NCI-H1436 (cell line): ENCODE data around the gene LRMDA.
"Not testable (repeated sequence)": the region's sequence is repeated elsewhere in the genome, so short reads cannot be mapped to it uniquely, and the experiment has no call there.

Experiments
- DNase-seq: peaks from one replicate; lab custom pipeline; 2025; lab: John Stamatoyannopoulos, UW

The LRMDA gene

DNA sequence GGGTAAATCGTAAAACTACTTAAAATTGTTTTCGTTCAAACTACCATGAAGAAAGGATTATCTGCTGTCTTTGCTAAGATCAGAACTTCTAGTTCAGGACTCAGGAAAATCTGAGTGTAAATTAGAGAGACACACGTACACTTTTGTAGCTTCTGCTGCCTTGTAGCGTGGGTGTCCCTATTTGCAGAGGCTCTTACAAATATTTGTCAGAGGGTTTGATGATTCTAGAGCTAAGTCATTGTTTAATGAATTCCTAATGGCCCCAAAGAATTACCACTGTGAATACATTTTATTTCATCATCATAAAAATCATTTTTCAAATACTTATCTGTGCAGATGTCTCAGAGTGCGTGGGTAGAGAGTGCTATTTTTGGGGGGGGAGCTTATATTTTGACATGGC lies 314.9 kb downstream of the LRMDA start:
- DNase-seq: no peak

DNA sequence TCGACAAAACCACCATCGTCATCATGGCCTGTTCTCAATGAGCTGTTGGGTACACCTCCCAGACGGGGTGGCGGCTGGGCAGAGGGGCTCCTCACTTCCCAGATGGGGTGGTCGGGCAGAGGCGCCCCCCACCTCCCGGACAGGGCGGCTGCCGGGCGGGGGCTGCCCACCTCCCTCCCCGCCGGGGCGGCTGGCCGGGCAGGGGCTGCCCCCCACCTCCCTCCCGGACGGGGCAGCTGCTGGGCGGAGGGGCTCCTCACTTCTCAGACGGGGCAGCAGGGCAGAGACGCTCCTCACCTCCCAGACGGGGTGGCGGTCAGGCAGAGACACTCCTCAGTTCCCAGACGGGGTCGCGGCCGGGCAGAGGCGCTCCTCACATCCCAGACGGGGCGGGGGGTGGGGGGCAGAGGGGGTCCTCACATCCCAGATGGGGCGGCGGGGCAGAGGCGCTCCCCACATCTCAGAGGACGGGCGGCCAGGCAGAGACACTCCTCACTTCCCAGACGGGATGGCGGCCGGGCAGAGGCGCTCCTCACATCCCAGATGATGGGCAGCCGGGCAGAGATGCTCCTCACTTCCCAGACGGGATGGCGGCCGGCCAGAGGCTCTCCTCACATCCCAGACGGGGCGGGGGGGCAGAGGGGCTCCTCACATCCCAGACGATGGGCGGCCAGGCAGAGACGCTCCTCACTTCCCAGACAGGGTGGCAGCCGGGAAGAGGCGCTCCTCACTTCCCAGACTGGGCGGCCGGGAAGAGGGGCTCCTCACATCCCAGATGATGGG lies 318.9 kb downstream of the LRMDA start:
- DNase-seq: not testable (repeated sequence)

DNA sequence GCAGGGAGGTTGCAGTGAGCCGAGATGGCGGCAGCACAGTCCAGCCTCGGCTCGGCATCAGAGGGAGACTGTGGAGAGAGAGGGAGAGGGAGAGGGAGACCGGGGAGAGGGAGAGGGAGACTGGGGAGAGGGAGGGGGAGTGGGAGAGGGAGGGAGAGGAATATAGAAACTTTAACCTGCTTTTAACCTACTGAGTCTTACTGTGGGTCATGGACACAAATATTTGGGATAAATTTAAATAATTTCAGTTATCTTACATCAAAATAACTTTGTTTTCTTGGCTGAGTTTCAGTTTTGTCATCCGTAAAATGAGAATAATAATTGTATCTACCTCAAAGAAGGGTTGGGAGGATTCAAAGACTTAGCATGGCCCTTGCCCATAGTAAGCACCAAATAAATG lies 319.8 kb downstream of the LRMDA start:
- no peak for DNase-seq

DNA sequence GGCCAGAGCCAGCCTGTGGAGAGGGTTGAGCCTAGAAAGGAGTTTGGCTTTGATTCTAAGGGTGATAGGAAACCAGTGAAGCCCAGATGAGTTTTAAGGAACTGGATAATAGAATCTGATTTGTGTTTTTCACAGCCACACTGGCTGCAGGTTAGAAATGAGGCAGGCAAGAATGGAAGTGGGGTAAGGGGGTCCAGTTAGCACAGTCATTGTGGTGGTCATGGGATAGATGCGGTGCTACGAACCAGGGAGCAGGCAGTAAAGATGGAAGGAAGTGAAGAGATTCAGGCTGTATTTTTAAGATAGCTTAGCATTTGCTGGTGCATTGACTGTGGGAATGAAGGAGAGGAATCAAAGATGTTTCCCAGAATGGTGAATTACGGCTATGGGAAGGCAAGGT lies 322.2 kb downstream of the LRMDA start:
- no peak for DNase-seq

DNA sequence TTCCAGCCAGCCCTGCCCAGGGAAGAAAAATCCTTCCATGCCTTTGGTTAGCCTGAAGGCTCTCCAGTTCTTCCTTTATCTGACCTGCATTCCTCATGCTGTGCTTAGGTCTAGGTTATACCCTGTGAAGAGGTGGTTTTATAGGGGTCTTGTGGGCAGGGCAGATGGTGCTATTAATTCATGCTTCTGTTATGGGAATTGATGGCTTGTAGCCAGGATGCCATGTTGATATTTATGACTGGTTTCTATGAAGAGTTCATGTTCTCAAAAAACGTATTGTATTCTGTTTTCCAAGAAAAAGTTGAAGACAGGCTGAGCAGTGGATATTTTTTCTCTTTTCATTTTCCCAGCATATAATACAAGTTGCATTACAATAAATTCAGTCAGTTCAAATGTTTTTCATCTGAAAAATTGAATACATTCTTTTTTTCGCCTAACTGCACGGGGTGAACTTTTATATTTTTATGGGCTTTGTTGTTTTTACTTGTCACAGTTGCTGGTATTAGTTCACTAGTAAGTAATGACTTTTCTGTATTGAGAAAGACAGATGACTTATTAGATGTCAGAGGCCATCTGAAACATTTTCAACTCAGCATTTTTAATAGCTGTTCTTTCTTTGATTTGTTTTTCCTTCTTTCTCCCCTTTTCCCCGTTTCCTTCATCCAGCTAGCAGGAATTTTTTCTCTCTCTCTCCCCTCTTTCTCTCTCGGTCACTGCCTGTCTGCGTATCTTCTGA lies 322.8 kb downstream of the LRMDA start:
- DNase-seq: no peak

DNA sequence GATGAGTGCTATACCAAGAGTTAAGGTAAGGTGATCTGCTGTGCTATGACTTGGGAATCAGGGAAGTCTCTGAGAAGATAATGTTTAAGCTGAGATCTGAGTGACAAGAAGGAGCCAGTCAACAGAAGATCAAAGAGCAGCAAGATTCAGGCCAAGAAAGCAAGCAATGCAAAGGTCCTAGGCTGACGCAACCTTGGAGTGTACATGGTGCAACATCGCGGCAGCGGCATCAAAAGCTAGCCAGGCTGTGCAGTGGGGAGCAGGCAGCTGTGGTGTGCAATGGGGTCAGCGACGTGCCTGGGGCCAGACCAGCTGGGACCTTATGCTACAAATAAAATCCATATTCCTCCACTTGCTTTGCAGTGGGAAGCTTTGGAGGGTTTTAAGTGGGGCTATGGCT lies 324.1 kb downstream of the LRMDA start:
- DNase-seq: no peak

DNA sequence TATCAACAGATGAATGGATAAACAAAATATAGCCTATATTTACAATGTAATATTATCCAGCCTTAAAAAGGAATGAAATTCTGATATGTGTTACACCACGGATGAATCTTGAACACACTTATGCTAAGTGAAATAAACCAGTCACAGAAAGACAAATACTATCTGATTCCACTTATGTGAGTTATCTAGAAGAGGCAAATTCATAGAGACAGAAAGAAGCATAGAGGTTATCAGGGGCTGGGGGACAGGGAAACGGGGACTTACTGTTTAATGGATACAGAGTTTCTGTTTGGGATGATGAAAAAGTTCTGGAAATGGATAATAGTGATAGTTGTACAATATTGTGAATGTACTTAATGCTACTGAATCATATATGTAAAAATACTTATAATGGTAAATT lies 329.9 kb downstream of the LRMDA start:
- no peak for DNase-seq

DNA sequence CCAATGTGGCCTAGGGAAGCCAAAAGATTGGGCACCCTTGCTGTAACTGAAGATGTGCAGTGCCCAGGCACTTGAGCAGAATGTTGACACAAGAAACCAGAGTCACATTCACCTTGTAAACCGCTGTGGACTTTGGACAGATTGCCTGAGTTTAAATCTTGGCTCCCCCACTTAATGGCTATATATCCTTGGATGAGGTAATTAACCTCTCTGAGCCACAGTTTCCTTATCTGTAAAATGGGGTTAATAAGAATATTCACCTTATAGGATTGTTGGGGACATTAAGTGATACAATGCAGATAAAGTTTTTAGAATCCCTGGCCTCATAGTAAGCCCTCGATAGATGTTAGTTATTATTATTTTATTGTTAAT lies 331.0 kb downstream of the LRMDA start:
- DNase-seq: no peak

DNA sequence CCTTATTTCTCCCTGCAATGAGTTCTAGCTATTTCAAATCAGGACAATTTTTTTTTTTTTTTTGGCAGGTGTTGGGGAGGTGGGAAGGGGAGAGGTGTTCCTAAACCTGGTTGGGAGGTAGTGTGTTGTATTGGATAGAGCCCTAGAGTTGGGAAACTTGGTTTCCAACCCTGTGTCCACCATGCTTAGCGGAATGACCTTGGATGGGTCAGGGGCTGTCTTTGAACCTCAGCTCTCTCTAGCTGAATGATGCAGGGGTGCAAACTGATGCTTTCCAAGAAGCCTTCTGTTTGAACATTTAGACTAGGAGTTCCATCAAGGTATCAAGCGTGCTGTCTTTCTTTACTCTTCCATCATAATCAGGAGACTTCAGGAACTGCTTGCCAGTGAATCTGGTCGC lies 332.2 kb downstream of the LRMDA start:
- DNase-seq: no peak

DNA sequence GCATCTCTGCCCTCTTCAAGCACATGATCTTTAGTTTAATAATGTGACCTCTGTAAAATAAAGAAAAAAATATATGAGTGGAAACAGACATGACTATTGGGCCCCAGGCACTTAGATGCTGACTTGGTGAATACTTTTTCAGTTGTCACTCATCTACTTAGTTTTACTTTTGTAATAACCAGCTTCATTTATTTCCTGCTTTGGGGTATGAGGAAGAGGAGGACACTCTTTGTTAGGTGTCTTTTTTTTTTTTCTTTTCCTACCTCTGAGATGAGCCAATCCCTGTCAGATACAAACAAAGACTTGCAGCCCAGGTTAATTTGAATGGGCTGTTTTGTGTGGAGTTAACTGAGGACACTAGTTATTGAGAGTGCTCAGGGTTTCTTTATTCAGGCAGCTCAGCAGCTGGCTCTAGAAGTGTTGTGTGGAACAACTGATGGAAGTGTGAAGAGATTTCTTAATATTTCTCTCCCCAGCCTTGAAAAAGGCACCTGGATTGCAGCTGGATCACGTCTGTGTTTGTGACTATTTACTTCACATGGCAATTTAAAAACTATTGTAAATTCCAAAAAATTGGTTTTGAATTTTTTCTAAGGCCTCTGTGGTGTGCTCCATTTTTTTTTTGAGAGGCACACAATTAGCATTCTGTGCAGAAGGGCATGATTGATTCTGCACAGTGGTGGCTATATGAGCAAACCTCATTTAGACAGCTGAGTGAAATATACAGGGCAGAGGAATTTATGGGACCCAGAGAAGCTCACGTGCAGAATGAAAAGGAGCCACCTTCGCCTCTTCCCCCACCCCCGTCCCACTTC lies 333.8 kb downstream of the LRMDA start:
- DNase-seq: no peak

DNA sequence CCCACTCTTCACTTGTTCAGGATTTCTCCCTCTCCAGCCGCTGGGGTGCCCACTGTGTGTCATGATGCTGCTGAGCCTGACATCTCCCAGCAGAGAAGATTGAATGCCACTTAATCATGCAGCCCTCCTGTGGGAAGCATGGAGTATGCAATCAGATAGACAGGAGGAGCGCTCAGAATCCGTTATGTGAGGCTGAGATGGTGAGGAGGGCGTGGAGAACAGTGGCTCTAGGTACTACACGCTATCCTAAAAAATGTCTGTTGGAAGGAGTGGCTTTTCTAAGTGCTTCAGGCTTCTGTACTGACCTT lies 334.3 kb downstream of the LRMDA start:
- DNase-seq: no peak

DNA sequence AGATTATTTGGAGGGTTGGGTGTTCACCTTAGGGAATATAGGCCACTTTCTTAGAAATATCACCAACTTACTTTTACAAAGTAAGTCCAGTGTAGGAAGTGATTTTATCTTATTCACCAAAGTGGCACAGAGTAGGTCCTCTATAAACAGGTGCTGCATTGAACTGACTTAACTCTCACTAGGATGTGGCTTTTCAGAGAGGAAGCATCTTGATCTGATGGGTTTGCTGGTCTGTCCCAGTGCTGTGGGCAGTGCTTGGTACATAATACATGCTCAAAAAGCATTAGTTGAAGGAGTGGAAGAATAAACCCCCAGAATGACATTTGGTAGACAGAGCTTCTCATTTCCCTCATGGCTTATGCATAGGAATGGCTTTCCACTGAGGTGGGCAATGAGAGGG lies 334.7 kb downstream of the LRMDA start:
- DNase-seq: no peak

DNA sequence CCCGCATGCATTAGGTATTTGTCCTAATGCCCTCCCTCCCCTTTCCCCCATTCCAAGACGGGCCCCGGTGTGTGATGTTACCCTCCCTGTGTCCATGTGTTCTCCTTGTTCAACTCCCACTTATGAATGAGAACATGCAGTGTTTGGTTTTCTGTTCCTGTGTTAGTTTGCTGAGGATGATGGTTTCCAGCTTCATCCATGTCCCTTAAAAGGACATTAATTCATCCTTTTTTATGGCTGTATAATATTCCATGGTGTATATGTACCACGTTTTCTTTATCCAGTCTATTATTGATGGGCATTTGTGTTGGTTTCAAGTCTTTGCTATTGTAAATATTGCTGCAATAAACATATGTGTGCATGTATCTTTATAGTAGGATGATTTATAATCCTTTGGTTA lies 335.3 kb downstream of the LRMDA start:
- DNase-seq: not testable (repeated sequence)

DNA sequence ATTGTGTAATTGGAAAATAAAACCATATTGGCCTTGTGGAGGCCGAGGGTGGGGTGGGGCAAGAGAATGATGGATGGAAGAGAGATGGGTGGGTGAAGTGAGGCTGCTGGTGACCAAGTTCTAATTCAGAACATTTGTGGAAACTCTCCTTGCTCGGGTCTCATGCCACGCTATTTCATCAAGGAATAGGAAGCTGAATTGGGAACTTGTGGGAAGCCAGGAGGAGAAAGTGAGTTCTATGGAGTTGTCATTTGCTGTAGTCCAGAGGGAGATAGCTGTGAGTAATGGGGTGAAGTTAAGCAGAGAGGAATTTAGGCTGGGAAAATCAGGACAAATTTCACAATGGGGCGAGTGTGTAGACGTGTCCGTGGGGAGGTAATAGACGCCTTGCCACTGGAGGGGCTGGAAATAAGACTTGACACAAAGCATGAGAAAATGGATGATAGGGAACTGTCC lies 339.2 kb downstream of the LRMDA start:
- DNase-seq: no peak

DNA sequence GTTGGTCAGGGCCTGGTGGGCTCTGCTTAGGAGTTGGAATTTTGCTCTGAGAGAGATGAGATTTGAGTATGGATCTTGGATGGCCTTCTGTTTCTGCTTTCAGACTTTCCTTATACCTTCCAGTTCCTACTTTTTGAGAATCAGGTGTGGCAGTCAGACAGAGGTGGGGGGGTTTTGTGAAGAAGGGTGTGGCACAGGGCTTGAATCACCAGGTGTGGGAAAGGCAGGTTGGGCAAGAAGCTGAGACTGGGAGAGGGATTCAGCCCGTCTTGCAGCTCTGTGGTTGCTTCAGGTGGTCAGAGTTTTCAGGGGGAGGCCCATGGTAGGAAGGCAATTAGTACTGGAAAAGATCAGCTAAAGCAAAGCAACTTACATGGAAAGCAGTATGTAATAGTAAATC lies 340.2 kb downstream of the LRMDA start:
- DNase-seq: no peak

DNA sequence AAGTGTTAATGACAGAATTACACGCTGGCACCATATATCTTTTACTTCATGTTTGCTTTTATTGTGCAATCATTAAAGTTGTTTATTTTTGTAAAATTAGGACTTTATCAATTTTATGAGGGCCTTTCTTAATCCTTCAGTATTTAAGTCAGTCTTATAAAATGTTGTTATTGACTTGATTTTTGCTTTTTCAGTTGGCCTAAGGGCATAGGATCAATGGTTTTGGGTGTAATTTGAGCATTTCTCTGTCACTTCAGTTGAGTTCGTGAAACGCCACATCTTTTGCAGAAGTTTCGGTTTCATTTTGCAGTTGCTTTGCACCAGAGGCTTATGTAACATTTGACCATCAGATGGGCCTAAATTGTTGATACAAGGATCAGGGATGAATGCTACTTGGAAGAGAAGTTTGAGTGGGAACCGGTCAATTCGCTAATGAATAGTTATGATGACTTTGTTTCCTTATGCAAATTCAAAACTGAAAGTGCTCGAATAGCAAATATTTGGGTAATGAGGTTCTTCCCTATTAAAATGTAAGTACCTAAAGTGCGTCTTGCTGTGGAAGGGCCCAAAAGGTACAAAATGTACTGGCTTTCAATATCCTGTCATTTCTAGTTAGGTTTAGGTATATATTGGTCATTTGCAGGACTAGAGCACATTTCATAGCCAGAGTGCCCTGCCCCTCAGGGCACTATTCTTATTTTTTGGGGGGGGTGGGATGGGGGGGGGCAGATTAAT lies 340.9 kb downstream of the LRMDA start:
- no peak for DNase-seq

DNA sequence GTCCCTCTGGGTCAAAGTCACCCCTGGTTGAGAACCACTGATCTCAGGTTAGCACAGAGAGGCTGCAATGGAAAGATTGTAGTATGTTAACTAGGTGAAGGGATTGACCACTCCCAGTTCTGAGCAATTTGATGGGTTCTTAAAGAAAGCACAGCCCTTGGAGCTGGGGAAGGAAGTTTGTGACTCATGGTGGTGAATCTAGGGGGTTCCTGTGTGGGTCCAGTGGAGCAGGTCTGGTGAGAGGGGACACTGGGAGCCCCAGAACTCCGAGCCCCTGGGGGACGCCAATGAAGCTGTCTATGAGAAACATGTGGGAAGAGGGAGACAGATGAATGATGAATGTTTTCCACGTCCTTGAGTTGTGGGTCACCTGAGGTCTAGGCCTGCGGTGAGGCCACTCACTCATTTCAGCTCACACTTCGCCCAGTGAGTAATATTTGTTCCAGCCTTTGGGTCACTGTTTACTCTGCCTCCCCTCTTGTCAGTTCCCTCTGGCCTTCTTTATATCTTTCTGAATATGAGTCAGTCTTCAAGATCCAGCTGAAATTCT lies 341.9 kb downstream of the LRMDA start:
- DNase-seq: no peak

DNA sequence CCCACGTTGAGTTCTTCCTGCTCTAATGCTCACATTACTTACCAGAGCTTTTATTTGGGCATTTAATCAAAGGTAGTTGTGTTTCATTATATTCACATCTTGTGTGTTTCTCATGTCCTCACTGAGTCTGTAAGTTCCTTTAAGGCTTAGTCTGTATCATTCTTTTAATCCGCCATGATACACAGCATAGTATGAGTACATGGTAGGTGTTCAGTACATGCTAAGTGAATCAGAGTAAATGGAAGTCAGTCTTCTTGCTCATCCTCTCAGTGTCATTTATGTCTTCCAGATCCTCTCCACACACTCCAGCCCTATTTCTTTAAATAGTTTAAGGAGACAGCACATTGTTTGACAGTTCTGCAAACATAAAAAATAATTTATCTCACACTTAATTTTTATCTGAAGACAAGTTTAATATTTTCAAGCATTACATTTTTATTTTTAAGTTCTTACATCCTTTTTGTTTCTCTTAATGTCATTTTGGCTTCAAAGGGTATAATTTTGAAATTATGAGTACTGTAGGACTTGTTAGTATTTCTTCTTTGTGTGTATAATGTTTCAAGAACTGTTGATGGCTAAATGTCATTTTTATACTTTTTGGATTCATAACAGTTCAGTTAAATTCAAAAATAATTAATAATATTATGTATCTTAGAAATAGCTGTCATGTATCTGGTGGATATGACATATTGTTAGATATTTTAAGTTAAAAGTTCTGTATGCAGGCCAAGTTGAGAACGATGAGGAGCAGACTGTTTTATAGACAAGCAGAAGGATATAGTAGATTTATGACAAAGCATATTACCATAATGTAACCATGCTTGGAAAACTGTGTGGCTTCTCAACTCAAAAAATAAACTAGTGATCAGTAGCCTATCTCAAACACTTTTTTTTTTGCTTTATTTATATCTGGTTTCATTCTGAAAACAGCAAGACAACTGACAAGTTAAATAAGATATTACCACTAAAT lies 342.7 kb downstream of the LRMDA start:
- DNase-seq: no peak

DNA sequence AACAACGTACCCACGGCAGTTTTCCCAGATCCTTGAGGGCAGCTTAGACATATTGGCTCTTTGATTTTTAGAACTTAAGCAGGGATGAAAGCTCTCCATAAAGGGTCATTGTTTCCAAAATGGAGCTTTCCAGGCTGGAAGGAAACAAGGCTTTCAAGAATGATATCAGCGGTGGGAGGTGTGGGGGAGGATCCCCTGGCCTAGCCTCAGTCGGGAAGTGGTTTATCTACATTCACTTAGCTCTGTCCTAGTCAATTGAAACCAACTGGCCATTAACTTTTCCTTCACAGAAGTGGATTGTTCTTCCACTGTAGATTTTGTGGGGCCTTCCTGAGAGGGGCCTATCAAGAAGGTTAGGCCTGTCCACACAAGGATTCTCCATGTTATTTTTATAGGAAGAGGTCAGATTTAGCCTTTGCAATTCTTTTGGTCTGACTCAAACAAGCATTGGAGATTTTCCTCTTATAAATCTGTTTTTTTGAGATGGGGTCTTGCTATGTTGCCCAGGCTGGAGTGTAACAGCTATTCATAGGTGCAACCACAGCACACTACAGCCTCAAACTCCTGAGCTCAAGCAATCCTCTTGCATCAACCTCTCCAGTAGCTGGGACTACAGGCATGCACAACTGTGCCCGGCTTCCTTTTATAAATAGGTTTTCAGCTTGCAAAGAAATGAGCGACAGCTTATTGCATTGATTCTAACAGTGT lies 343.5 kb downstream of the LRMDA start:
- DNase-seq: no peak
